GM19099 (cell line): ENCODE results near the gene AMBN.

Experiments used
- POLR2A ChIP-seq: IDR thresholded peaks from 3 replicates; pipeline ENCODE4 v1.6.1; 2011; ENCODE audit warnings: low read depth; ENCODE audit not compliant: insufficient read length; ENCODE audit errors: extremely low read depth

Gene AMBN

GRCh38 chr4:70594196-70594595, 2.1 kb downstream of the AMBN start:
- no peak for TF ChIP-seq POLR2A

GRCh38 chr4:70600305-70600704, 8.2 kb downstream of the AMBN start:
- TF ChIP-seq POLR2A, result no peak

GRCh38 chr4:70600977-70601376, 8.9 kb downstream of the AMBN start:
- no peak for TF ChIP-seq POLR2A

GRCh38 chr4:70601422-70602039, 9.5 kb downstream of the AMBN start:
- no peak for TF ChIP-seq POLR2A

- TF ChIP-seq POLR2A, result no peak
These were observed 11.8 kb downstream of the AMBN start for GRCh38 chr4:70603856-70604255.

GRCh38 chr4:70606459-70606858, 14.4 kb downstream of the AMBN start:
- TF ChIP-seq POLR2A, result no peak

- TF ChIP-seq POLR2A, result no peak
These were observed 15.3 kb downstream of the AMBN start for GRCh38 chr4:70607334-70607853.

GRCh38 chr4:70608324-70608723, 16.3 kb downstream of the AMBN start:
- no peak for TF ChIP-seq POLR2A

- no peak for TF ChIP-seq POLR2A
These were observed 21.5 kb downstream of the AMBN start for GRCh38 chr4:70613306-70614183.

- TF ChIP-seq POLR2A, result no peak
These were observed 22.1 kb downstream of the AMBN start for GRCh38 chr4:70614184-70614555.

GRCh38 chr4:70619288-70619687, 27.2 kb downstream of the AMBN start:
- no peak for TF ChIP-seq POLR2A

GRCh38 chr4:70619778-70620177, 27.7 kb downstream of the AMBN start:
- no peak for TF ChIP-seq POLR2A

- TF ChIP-seq POLR2A, result no peak
These were observed 31.3 kb downstream of the AMBN start for GRCh38 chr4:70623323-70623722.

GRCh38 chr4:70624226-70624793, 32.3 kb downstream of the AMBN start:
- no peak for TF ChIP-seq POLR2A

GRCh38 chr4:70627620-70628019, 35.6 kb downstream of the AMBN start:
- no peak for TF ChIP-seq POLR2A

- TF ChIP-seq POLR2A, result no peak
These were observed 36.4 kb downstream of the AMBN start, which contains the start of gene ENAM for GRCh38 chr4:70628444-70628843. ENAM (plus strand) TSS chr4:70628744; CDS start chr4:70629501, 757 bp downstream.
